Prostate gland (tissue), 2 donors: ENCODE measurements around the gene MED17. TPM values are rescaled to one million over a fixed set of nuclear protein-coding genes. Genes with fewer than 3 reads are reported as not detected.

Experiments used
- DNase-seq: peaks from one replicate; pipeline ENCODE4 v3.0.0-alpha.2; 2019; ENCODE audit warnings: low spot score
- H3K27ac ChIP-seq, 2 donors: fragments of 200-600 bp; sonication (generic); 2 replicates each; pipeline ENCODE4 v1.5.1; 2017 to 2019
- H3K27me3 ChIP-seq: fragments of 200-600 bp; sonication (generic); replicated peaks from 2 replicates; pipeline ENCODE4 v1.5.1; 2019; ENCODE audit not compliant: insufficient read depth
- H3K36me3 ChIP-seq, 2 donors: fragments of 200-600 bp; sonication (generic); 1 replicate in 1 of 2; 2 replicates in 1 of 2; pipeline versions ENCODE4 v1.5.1 to v1.8.1; 2017 to 2019
- H3K4me1 ChIP-seq: fragments of 200-600 bp; sonication (generic); replicated peaks from 2 replicates; pipeline ENCODE4 v1.5.1; 2019
- H3K4me3 ChIP-seq, 2 donors: fragments of 200-600 bp; sonication (generic); 2 replicates each; pipeline ENCODE4 v1.5.1; 2017 to 2019
- H3K9me3 ChIP-seq: fragments of 200-600 bp; sonication (generic); 2 replicates; pipeline ENCODE4 v1.5.1; 2017
- POLR2A ChIP-seq: fragments of 450-650 bp; IDR thresholded peaks from one replicate; pipeline ENCODE4 v1.6.1; 2016; ENCODE audit warnings: antibody characterized with exemption, mild to moderate bottlenecking
- POLR2AphosphoS5 ChIP-seq: sonication (generic); formaldehyde crosslinking; IDR thresholded peaks from one replicate; pipeline ENCODE4 v1.6.1; 2017; ENCODE audit warnings: antibody characterized with exemption
- WGBS: methylation state at CpG from one replicate; pipeline ENCODE4 v1.1.5; 2018; 5-methylcytosine and 5-hydroxymethylcytosine counted together
- intact Hi-C: fragments of 100-400 bp; cut with DNase I; formaldehyde crosslinking; loops from one replicate; pipeline ENCODE4 v1.14.2; 2022
- total RNA-seq, 2 donors: library from RNA; depleted of rRNA; stranded (reverse); fragments of >200 nt; gene quantifications; one replicate each; pipeline ENCODE4 v1.1.0, GENCODE V29; 2016
- TF ChIP-seq, protein P1 (sequence below), 4 experiments: fragments of 200-600 bp in 2 of 4; fragments of 450-650 bp in 2 of 4; sonication (generic) in 2 of 4; IDR thresholded peaks; 1 replicate in 3 of 4; 2 replicates in 1 of 4; pipeline ENCODE4 v1.5.1; 2016 to 2019; ENCODE audit warnings: antibody characterized with exemption in 4 of 4, mild to moderate bottlenecking in 2 of 4, moderate library complexity in 2 of 4

Gene MED17
- total RNA-seq, 2 donors from 2014 or later: 22.4 to 31.4 TPM

DNA sequence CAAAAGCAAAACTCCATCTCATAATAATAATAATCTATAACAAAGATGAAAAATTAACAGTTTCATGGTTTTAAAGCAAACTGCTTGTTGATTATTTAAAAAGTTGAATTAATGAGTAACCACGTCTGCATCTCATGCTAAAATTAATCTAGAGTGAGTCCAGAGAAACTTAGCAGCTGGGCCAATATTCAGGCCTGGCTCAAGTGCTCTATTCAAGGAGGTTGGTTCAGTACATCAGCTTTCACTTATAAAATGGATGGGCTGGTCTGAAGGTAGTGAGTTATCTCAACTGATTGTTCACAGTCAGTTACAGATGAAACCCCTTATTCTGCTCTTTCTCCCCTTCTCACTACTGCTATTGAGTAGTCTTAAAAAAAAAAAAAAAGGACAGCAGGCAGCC, 43.3 kb downstream of the MED17 start:
- Histone ChIP-seq H3K4me3 (no peak overlapping the region), H3K36me3 (no peaks in the 10 kb centered on the region), H3K9me3 (no peaks in the 10 kb centered on the region), H3K27ac (no peak overlapping the region), H3K27me3 (no peaks in the 10 kb centered on the region), H3K4me1 (no peaks in the 10 kb centered on the region)
- intact Hi-C loops: no loop called here
- DNase-seq: no peak
- 96% methylated on average over 1 of the region's 1 CpG for WGBS
- no peak for TF ChIP-seq POLR2A
- no peak for TF ChIP-seq POLR2AphosphoS5
- TF ChIP-seq, protein P1, sequence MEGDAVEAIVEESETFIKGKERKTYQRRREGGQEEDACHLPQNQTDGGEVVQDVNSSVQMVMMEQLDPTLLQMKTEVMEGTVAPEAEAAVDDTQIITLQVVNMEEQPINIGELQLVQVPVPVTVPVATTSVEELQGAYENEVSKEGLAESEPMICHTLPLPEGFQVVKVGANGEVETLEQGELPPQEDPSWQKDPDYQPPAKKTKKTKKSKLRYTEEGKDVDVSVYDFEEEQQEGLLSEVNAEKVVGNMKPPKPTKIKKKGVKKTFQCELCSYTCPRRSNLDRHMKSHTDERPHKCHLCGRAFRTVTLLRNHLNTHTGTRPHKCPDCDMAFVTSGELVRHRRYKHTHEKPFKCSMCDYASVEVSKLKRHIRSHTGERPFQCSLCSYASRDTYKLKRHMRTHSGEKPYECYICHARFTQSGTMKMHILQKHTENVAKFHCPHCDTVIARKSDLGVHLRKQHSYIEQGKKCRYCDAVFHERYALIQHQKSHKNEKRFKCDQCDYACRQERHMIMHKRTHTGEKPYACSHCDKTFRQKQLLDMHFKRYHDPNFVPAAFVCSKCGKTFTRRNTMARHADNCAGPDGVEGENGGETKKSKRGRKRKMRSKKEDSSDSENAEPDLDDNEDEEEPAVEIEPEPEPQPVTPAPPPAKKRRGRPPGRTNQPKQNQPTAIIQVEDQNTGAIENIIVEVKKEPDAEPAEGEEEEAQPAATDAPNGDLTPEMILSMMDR (IDR thresholded peaks at IDR 0.05): no peak

DNA sequence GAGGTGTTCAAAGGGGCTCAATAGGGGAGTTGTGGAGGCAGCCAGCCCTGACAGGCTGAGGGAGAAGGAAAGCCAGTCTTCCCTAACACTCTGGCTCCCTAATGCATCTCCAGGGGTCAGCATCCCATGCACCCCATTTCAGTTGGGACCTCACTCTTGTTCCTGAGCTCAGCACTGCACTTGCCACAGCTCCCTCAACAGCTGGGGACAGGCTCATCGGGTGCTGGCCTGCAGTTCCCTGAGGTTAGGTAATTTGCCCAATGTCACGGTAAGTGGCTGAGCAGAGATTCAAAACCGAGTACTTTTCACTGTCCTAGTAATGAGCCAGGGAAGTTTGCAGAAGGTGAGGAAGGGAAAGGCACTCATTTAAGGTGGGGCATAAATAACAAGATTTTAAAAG, 45.5 kb downstream of the MED17 start:
- Histone ChIP-seq H3K36me3 (no peaks in the 10 kb centered on the region), H3K4me3 (no peak overlapping the region), H3K27me3 (no peaks in the 10 kb centered on the region), H3K9me3 (no peaks in the 10 kb centered on the region), H3K27ac (no peak overlapping the region), H3K4me1 (no peaks in the 10 kb centered on the region)
- no peak for DNase-seq
- intact Hi-C loops: no loop called here
- TF ChIP-seq POLR2AphosphoS5 (no peak), POLR2A (no peak)
- TF ChIP-seq, protein P1 (IDR thresholded peaks at IDR 0.05): no peak
- 42% methylated on average over 3 of the region's 3 CpGs for WGBS

DNA sequence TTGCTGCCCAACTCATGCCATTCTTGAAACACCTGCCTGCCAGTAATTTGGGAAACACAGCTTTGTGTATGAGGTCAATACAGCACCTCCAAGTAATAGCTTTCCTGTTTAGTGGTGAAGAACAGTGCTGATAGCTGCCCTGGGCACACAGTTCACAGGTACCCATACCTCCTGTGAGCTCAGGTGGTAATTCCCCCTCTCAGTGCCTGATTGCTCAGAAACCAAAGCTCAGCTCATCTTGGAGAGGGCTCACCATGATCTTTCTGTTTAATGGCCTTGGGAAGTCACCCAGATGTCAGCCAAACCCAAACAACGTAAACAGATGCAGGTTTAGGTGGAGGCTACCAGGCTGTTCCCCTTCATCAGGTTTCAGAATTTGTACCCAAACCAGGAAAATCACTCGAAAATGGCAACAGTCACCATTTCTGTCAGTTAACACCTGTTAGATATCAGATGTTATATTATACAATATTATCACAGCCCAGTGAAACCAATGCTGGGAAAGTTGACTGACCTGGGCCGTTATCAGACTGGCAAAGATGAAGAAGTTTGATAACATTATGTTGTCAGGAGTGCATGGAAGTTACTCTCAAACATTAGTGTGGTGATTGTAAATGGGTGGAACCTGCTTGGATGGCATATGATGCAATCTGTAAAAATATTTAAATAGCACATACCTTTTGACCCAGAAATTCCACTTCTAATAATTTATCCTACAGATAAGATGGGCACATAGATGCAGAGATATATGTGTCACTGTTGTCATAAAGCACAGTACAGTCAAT, 47.5 kb downstream of the MED17 start:
- H3K4me3 ChIP-seq: no peak overlapping the region
- no peaks in the 10 kb centered on the region for H3K4me1 ChIP-seq
- intact Hi-C loops: no loop called here
- 67% methylated on average over 3 of the region's 3 CpGs for WGBS
- DNase-seq: no peak
- no peak overlapping the region for H3K27ac ChIP-seq
- H3K27me3 ChIP-seq: no peaks in the 10 kb centered on the region
- no peaks in the 10 kb centered on the region for H3K9me3 ChIP-seq
- H3K36me3 ChIP-seq: no peaks in the 10 kb centered on the region
- TF ChIP-seq POLR2A (no peak), POLR2AphosphoS5 (no peak)
- TF ChIP-seq, protein P1 (IDR thresholded peaks at IDR 0.05): no peak

DNA sequence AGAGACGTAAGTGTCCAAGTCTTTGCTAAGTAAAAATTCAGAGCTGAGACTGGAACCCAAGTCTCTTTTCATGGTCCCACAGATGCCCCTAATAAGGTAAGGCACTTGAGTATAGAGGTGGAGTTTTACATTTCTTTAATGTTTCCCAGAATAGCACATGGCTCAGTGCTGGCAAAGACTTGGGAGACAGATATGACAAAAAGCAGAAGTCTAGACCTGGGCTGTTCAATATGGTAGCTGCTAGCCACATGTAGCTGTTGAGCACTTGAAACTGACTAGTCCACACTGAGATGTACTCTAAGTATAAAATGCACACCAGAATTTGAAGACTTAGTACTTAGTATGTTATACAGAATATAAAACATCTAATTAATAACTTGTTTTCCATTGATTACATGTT, 48.7 kb downstream of the MED17 start:
- 100% methylated on average over 1 of the region's 1 CpG for WGBS
- intact Hi-C loops: no loop called here
- no peak overlapping the region for H3K4me3 ChIP-seq
- DNase-seq: no peak
- no peaks in the 10 kb centered on the region for H3K27me3 ChIP-seq
- H3K36me3 ChIP-seq: no peaks in the 10 kb centered on the region
- no peak overlapping the region for H3K27ac ChIP-seq
- H3K9me3 ChIP-seq: no peaks in the 10 kb centered on the region
- no peaks in the 10 kb centered on the region for H3K4me1 ChIP-seq
- TF ChIP-seq, protein P1 (IDR thresholded peaks at IDR 0.05): no peak
- TF ChIP-seq POLR2A: no peak
- TF ChIP-seq POLR2AphosphoS5: no peak

DNA sequence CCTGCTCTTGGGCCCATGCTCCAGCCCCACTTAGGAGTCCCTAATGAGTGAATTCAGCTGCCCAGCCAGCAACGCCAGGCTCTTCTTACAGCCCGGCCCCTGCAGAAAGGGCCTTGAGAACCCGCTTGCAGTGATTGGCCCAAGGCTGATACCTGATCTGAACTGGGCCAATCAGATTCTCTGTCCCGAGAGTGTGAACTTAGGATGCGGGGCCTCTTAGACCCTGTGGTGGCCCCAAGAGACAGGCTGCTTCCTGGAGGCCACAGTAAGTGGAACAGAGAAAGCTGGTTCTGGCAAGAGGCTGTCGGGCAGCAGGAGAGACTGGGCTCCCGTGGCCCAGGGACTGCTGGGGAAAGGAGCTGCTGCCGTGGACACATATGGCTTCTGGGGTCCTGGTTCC, 54.9 kb downstream of the MED17 start:
- Histone ChIP-seq H3K4me1 (no peaks in the 10 kb centered on the region), H3K4me3 (no peak overlapping the region), H3K27ac (no peak overlapping the region), H3K9me3 (no peaks in the 10 kb centered on the region), H3K36me3 (no peaks in the 10 kb centered on the region), H3K27me3 (no peaks in the 10 kb centered on the region)
- TF ChIP-seq, protein P1 (IDR thresholded peaks at IDR 0.05): no peak
- TF ChIP-seq POLR2AphosphoS5 (no peak), POLR2A (no peak)
- intact Hi-C loops: no loop called here
- no peak for DNase-seq
- 96% methylated on average over 8 of the region's 8 CpGs for WGBS
